IPS DF 6.9 (cell line): Measurements from ENCODE around the gene SND1.
A peak's percentile ranks its signal among the peaks of the same experiment; 100 is the strongest.

Experiments used
- DNase-seq: peaks from one replicate; pipeline ENCODE4 v3.0.0-alpha.2; 2013; ENCODE audit warnings: low read depth, low spot score
- H3K27ac ChIP-seq: one replicate; pipeline ENCODE4 v1.5.1; 2013; ENCODE audit warnings: low read length, control low read depth
- H3K27me3 ChIP-seq: 2 replicates; pipeline ENCODE4 v1.6.1; 2013; ENCODE audit warnings: mild to moderate bottlenecking, low read length; ENCODE audit not compliant: control insufficient read depth, insufficient read depth
- H3K36me3 ChIP-seq: 2 replicates; pipeline ENCODE4 v1.6.1; 2013; ENCODE audit warnings: low read length; ENCODE audit not compliant: control insufficient read depth, insufficient read depth
- H3K4me1 ChIP-seq: 2 replicates; pipeline ENCODE4 v1.6.1; 2013; ENCODE audit warnings: low read length; ENCODE audit not compliant: control insufficient read depth, insufficient read depth
- H3K4me3 ChIP-seq: 2 replicates; pipeline ENCODE4 v1.5.1; 2013; ENCODE audit warnings: mild to moderate bottlenecking, low read length
- H3K9me3 ChIP-seq: 2 replicates; pipeline ENCODE4 v1.6.1; 2013; ENCODE audit warnings: low read length, inconsistent platforms; ENCODE audit not compliant: control insufficient read depth, insufficient read depth
- WGBS: extraction: QIAGEN DNeasy Blood & Tissue Kit; methylation state at CpG from one replicate; pipeline ENCODE4 v1.1.7; 2013; ENCODE audit warnings: mixed read lengths, missing lambda C conversion rate; ENCODE audit not compliant: insufficient read length, insufficient coverage; 5-methylcytosine and 5-hydroxymethylcytosine counted together

The SND1 gene

DNA sequence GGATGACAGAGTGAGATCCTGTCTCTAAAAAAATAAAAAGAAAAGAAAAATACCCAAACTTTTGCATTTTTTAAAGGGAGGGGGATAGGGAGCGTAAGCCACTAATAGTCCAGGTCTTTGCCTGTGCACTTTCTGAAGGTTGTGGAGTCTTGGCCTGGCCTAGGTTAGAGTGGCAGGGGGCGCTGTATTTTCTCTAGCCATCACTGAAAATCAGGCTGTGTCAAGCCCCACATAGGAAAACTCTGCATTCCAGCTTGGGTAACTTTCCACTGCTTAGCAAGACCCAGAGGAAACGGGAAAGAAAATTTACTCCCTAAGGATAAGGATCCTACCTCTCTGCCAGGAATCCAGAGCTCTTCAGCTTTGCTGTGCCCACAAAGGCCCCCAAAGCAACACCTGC lies 23.5 kb upstream of the SND1 start:
- H3K27me3 ChIP-seq = no peaks in the 10 kb centered on the region
- H3K4me1 ChIP-seq = no peaks in the 10 kb centered on the region; the same call in 1 of the 2 replicates
- no peaks in the 10 kb centered on the region for H3K36me3 ChIP-seq
- no peak overlapping the region for H3K27ac ChIP-seq
- H3K4me3 ChIP-seq = no peak overlapping the region
- H3K9me3 ChIP-seq = no peaks in the 10 kb centered on the region
- no CpG with 5 or more reads among the region's 3 CpGs for WGBS
- no peak for DNase-seq

- no peak overlapping the region for H3K27ac ChIP-seq
- WGBS = no CpG with 5 or more reads among the region's 5 CpGs
- H3K36me3 ChIP-seq = no peaks in the 10 kb centered on the region
- no peaks in the 10 kb centered on the region for H3K27me3 ChIP-seq
- H3K9me3 ChIP-seq = no peaks in the 10 kb centered on the region
- no peaks in the 10 kb centered on the region; the same call in 1 of the 2 replicates for H3K4me1 ChIP-seq
- no peak for DNase-seq
- no peak overlapping the region for H3K4me3 ChIP-seq
Observed at GRCh38 chr7:127629268-127629854, 22.6 kb upstream of the SND1 start.

DNA sequence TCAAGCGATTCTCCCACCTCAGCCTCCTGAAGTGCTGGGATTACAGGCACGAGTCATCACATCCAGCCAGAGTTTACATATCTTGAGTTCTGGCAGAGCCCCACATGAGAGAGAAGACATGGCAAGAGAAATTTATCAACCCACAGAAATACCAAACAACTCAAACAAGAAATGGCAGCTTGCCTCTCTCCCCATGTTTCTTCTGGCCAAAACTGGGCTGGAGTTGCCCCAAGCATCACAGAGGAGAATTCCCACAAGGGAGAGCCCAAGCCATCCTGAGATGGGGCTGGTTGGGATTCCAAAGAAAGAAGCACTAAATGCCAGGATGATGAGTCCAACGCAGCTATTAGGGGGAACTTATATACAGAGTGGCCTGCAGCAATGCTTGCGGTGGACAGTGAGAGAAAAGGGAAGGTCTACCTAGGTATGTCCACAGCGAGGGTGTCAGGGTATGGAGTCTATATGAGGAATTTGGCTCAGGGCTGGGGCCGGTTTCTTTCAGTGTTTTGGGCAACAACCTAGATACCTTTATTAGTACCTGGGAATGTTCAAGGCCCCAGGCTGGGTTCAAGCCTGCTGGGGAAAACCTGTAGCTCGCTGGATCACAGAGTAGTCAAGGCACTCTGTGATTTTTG lies 19.6 kb upstream of the SND1 start:
- no peaks in the 10 kb centered on the region for H3K9me3 ChIP-seq
- H3K4me1 ChIP-seq = no peaks in the 10 kb centered on the region; the same call in 1 of the 2 replicates
- H3K27me3 ChIP-seq = no peaks in the 10 kb centered on the region
- DNase-seq = no peak
- H3K36me3 ChIP-seq = no peaks in the 10 kb centered on the region
- no peak overlapping the region for H3K27ac ChIP-seq
- no peak overlapping the region for H3K4me3 ChIP-seq
- no CpG with 5 or more reads among the region's 7 CpGs for WGBS

DNA sequence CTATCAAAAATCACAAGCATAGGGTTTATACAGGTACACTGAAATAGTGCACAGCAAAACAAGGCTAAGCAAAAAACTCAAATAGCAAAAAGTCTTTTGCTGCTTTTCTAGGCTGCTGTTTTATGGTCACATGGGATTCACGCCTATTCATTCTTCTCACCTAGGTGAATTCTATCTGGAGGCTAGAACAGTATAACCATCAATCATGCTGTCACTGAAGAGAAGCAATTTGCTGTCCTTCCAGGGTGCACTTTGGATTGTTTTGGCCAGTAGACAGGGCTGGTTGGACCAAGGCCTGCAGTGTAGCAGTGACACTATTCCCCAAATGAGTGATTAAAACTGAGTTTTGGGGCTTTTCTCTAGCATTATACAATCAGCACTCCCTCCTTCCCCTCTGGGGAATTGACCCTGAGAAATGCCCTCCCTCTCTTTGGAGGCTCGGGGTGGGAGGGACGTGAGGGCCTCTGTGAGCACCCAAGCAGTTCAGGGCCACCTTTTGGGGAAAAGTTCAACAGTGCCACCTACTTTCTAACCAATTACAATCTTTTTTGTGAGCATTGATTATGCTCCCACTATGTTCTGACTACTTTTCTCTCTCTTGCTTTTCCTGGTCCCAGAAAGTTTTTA lies 16.2 kb upstream of the SND1 start:
- no peak overlapping the region for H3K4me3 ChIP-seq
- no peaks in the 10 kb centered on the region for H3K27me3 ChIP-seq
- WGBS = no CpG with 5 or more reads among the region's 3 CpGs
- no peaks in the 10 kb centered on the region for H3K36me3 ChIP-seq
- no peak for DNase-seq
- H3K9me3 ChIP-seq = no peaks in the 10 kb centered on the region
- H3K4me1 ChIP-seq = no peaks in the 10 kb centered on the region
- no peak overlapping the region for H3K27ac ChIP-seq

DNA sequence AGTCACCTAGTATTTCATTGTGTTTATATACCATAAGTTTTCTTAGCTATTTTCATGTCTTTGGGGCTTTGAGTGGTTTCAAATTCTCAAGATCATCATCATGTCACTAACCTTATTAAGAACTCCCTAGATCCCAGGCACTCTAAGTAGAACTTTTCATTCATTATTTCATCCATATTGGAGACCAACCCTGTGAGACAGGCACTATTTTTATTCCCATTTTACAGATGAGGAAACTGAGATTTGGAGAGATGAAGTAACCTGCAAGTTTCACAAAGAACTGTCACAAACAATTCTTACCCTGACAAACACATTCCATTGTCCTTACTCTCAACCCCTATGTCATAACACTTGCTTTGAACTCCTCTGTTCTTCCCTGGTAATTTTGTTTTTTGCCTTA lies 13.8 kb upstream of the SND1 start:
- H3K27me3 ChIP-seq = no peaks in the 10 kb centered on the region
- no peaks in the 10 kb centered on the region for H3K9me3 ChIP-seq
- DNase-seq = no peak
- no peak overlapping the region for H3K4me3 ChIP-seq
- no peak overlapping the region for H3K27ac ChIP-seq
- no peaks in the 10 kb centered on the region for H3K36me3 ChIP-seq
- H3K4me1 ChIP-seq = peaks cover 1% of the 10 kb centered on the region; the same call in 1 of the 2 replicates

DNA sequence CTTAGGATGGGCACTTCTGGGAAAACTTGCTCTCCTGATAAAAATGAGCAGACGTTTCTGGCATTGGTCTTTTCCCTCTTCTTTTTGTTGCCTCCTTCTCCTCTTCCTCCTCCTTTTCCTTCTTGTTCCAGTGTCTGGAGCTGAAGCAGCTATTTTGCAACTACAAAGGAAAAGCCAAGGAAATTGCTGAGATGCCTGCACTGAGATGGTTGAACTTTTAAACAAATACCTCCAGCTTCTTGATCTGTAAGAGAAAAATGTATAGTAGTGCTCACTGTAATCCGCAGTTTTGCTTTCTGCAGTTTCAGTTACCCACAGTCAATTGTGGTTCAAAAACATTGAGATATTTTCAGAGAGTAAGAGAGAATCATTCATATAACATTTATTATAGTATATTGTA lies 7.5 kb upstream of the SND1 start:
- H3K4me1 ChIP-seq = peaks cover 1% of the 10 kb centered on the region; the same call in 1 of the 2 replicates
- no CpG with 5 or more reads among the region's 2 CpGs for WGBS
- H3K27ac ChIP-seq = no peak overlapping the region
- no peaks in the 10 kb centered on the region for H3K9me3 ChIP-seq
- no peaks in the 10 kb centered on the region for H3K27me3 ChIP-seq
- no peak for DNase-seq
- H3K4me3 ChIP-seq = no peak overlapping the region
- no peaks in the 10 kb centered on the region for H3K36me3 ChIP-seq

DNA sequence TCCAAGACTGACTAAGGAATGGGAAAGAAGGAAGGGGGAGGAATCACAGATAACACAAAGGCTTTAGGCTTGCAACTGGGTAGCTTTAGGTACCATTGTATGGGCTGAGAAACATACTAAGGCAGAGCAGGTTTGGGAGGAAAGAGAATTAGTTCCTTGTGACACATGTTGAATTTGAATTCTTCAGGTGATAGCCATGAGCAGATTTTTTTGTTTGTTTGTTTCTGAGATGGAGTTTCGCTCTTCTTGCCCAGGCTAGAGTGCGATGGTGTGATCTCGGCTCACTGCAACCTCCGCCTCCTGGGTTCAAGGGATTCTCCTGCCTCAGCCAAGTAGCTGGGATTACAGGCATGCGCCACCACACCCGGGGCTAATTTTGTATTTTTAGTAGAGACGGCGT lies 4.4 kb upstream of the SND1 start:
- no peaks in the 10 kb centered on the region for H3K27me3 ChIP-seq
- H3K36me3 ChIP-seq = no peaks in the 10 kb centered on the region
- WGBS = no CpG with 5 or more reads among the region's 8 CpGs
- H3K4me3 ChIP-seq = no peak overlapping the region
- DNase-seq = no peak
- no peaks in the 10 kb centered on the region for H3K9me3 ChIP-seq
- H3K27ac ChIP-seq = no peak overlapping the region
- no peaks in the 10 kb centered on the region for H3K4me1 ChIP-seq

- no peaks in the 10 kb centered on the region for H3K27me3 ChIP-seq
- H3K27ac ChIP-seq = no peak overlapping the region
- H3K4me3 ChIP-seq = no peak overlapping the region
- H3K4me1 ChIP-seq = no peaks in the 10 kb centered on the region
- no peaks in the 10 kb centered on the region for H3K9me3 ChIP-seq
- H3K36me3 ChIP-seq = no peaks in the 10 kb centered on the region
- no CpG with 5 or more reads among the region's 2 CpGs for WGBS
- DNase-seq = no peak
Observed at GRCh38 chr7:127648986-127649385, 3.0 kb upstream of the SND1 start.

GRCh38 chr7:127650847-127651555 lies 993 bp upstream of the SND1 start:
- no peak overlapping the region for H3K27ac ChIP-seq
- H3K27me3 ChIP-seq = no peaks in the 10 kb centered on the region
- no peak for DNase-seq
- 0 out of 2 replicates have a peak, but pooled peaks cover 1% of the 10 kb centered on the region for H3K4me1 ChIP-seq
- peak overlapping the region; percentile 60; the same call in 1 of the 2 replicates for H3K4me3 ChIP-seq
- no peaks in the 10 kb centered on the region for H3K36me3 ChIP-seq
- no CpG with 5 or more reads among the region's 29 CpGs for WGBS
- no peaks in the 10 kb centered on the region for H3K9me3 ChIP-seq

GRCh38 chr7:127652333-127653248 lies 597 bp downstream of the SND1 start:
- Histone ChIP-seq H3K27ac (no peak overlapping the region), H3K36me3 (no peaks in the 10 kb centered on the region), H3K9me3 (no peaks in the 10 kb centered on the region), H3K4me1 (0 out of 2 replicates have a peak, but pooled peaks cover 1% of the 10 kb centered on the region), H3K4me3 (peak overlapping the region; percentile 74), H3K27me3 (no peaks in the 10 kb centered on the region)
- DNase-seq = no peak
- no CpG with 5 or more reads among the region's 38 CpGs for WGBS
